Motor neuron (in vitro differentiated cells): Measurements from ENCODE around the gene NEUROD4. TPM values are rescaled to one million over a fixed set of nuclear protein-coding genes. Genes with fewer than 3 reads are reported as not detected.

Source experiments
- ATAC-seq, 8 experiments: fragments of 200-7000 bp; cut with Tn5 transposase; replicated peaks in 6 of 8; 2 replicates each; pipeline ENCODE4 v1.8.0; 2021; ENCODE audit warnings: mild to moderate bottlenecking in 8 of 8, moderate library complexity in 8 of 8
- H3K27ac ChIP-seq, 2 donors: fragments of 250-450 bp; sonication (Bioruptor Pico); 2 replicates each; pipeline ENCODE4 v1.9.0; 2021; ENCODE audit warnings: antibody characterized with exemption in 2 of 2, mild to moderate bottlenecking in 2 of 2, moderate library complexity in 1 of 2
- H3K4me1 ChIP-seq, 2 donors: fragments of 250-450 bp; sonication (Bioruptor Pico); replicated peaks in 1 of 2; 2 replicates each; pipeline ENCODE4 v1.6.1; 2021; ENCODE audit warnings: antibody characterized with exemption in 2 of 2, mild to moderate bottlenecking in 2 of 2, moderate library complexity in 1 of 2
- H3K4me3 ChIP-seq, 5 donors: fragments of 250-450 bp; sonication (Bioruptor Pico); 2 replicates each; pipeline ENCODE4 v1.9.0; 2021; ENCODE audit warnings: antibody characterized with exemption in 5 of 5, mild to moderate bottlenecking in 5 of 5, moderate library complexity in 4 of 5
- WGBS, 10 experiments: fragments of 450-650 bp; shearing (Covaris generic); methylation state at CpG; one replicate each; pipeline ENCODE4 v1.0.0; 2022; 5-methylcytosine and 5-hydroxymethylcytosine counted together
- in situ Hi-C, 9 experiments: fragments of 400-800 bp; cut with MboI; loops; one replicate each; pipeline ENCODE4 v1.15.0; 2021; ENCODE audit warnings: low sequenced_read_pairs in 9 of 9, low pct_unique_long_range_greater_than_20kb in 2 of 9; ENCODE audit not compliant: unreplicated experiment in 9 of 9
- total RNA-seq, 8 experiments: library from RNA; unstranded; fragments of 300-600 nt; gene quantifications; 2 replicates each; pipeline versions ENCODE4 v1.2.3 to v1.2.4, GENCODE V29; 2022

NEUROD4 gene
- total RNA-seq, 8 experiments from 2014 or later: 0.10 to 101 (median 6.9) TPM; not detected in 1

DNA sequence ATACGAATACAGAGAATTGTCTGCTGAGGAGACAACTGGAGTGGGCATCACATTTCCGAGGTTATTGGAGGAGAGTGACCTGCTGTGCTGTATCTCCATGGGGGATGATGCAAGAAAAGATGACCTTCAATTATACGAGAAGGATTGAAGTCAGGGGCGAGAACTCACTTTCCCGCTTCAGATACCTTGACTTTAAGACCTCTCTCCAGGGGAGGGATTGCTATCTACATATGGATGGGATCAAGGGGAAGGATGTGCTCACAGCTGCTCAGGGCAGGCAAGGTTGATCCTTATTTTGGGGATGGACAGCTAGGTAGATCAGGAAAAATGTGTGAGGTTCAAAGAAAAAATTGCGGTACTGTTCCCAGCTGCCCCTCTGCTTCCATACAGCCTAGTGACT is 24.4 kb downstream of the NEUROD4 start:
- Histone ChIP-seq H3K27ac (no peak overlapping the region), H3K4me1 (peaks cover 12 to 13% of the 10 kb centered on the region in 2 donors), H3K4me3 (no peak overlapping the region)
- in situ Hi-C loops: no loop called here
- 7 to 100% (median 83%) methylated on average over 1 to 6 of the region's 6 CpGs; no CpG with 5 or more reads in 1 of the 10 experiments for WGBS, 10 experiments
- ATAC-seq: no peak

DNA sequence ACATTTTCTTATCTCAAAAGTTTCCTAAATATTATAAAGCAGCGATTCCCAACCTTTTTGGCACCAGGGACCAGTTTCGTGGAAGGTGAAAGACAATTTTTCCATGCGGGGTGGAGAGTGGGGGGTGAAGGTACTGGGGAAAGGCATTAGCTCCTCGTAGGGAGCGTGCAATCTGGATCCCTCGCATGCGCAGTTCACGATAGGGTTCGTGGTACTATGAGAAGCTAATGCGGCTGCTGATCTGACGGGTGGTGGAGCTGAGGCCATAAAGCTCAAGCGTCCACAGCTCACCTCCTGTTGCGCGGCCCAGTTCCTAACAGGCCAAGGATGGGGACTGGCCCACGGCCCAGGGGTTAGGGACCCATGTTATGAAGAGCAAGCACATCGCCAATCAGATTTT is 29.9 kb downstream of the NEUROD4 start:
- Histone ChIP-seq H3K27ac (no peak overlapping the region), H3K4me1 (peaks cover 0 to 3% of the 10 kb centered on the region in 2 donors), H3K4me3 (no peak overlapping the region)
- in situ Hi-C loops: loop anchor here in 1 of 9 experiments (25.0 kb wide), 1 partner anchor 287 kb away; no protein-coding TSS in a partner anchor
- no peak for ATAC-seq
- 40 to 94% (median 62%) methylated on average over 1 to 12 of the region's 16 CpGs; no CpG with 5 or more reads in 3 of the 10 experiments for WGBS, 10 experiments

DNA sequence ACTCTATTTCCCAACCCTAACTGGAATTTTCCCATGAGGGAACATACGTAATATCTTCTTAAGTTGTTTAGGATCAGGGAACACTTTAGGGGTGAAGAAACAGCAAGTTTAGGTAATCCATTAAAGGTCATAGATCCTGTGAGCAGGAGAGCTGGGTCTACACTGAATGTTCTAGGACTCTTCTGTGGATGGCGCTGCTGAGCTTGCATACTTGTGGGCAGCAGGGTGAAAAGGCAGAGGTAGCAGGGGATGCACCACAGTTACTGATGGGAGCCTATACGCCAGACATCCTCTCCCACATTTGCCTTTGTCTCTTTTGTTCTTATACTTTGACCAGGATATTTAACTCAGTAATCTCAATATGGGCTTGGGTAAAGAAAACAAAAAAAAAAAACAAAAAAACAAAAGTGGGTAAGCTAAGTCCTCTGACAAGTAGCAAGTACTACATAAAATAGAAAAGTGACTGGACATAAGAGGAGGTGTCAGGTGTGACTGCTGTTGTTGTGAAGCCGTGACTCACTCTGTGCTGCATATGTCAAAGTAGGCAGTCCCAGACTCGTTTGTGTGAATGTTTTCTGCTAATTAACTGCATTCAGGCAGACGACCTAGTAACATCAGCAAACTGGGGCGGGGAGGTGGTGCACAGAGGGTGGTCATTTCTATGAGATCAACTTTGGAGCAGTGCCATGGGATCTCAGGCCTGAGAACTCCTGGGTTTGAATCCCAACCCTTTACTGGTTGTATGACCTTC is 31.6 kb downstream of the NEUROD4 start:
- ATAC-seq: peak in 7 of 8 experiments; percentile 44 to 74 (median 63)
- no peak overlapping the region for H3K4me3 ChIP-seq
- no peak overlapping the region for H3K27ac ChIP-seq
- H3K4me1 ChIP-seq: peaks cover 0 to 3% of the 10 kb centered on the region in 2 donors
- in situ Hi-C loops: loop anchor here in 1 of 9 experiments (25.0 kb wide), 1 partner anchor 289 kb away; no protein-coding TSS in a partner anchor
- 0 to 93% (median 45%) methylated on average over 1 to 5 of the region's 7 CpGs; no CpG with 5 or more reads in 1 of the 10 experiments for WGBS, 10 experiments

DNA sequence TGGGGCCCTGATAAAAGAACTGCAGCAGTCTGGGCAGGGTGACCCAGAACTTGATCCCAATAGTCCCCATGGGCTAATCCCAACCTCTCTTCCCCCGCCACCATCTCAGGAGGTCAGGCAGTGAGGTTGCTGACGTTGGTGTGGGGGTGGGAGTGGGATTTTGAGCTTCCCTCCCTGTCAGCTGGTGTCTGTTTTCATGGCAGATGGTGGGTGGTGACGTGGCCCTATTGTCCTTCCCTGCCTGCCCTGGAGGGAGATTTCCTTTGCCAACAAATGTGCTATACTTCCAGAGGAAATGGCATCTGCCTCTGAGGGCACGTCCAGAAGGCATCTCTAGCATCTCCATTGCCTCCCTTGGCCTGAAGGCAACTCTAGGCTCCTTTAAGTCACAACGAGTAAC is 37.7 kb downstream of the NEUROD4 start:
- 0 to 60% (median 34%) methylated on average over 1 to 4 of the region's 5 CpGs; no CpG with 5 or more reads in 2 of the 10 experiments for WGBS, 10 experiments
- in situ Hi-C loops: loop anchor here in 1 of 9 experiments (25.0 kb wide), 1 partner anchor 295 kb away; no protein-coding TSS in a partner anchor
- peak in 5 of 8 experiments; percentile 61 to 69 (median 66) for ATAC-seq
- Histone ChIP-seq H3K4me3 (no peak overlapping the region), H3K4me1 (peaks cover 16 to 29% of the 10 kb centered on the region in 2 donors), H3K27ac (peak overlapping the region; percentile 76 to 78)

DNA sequence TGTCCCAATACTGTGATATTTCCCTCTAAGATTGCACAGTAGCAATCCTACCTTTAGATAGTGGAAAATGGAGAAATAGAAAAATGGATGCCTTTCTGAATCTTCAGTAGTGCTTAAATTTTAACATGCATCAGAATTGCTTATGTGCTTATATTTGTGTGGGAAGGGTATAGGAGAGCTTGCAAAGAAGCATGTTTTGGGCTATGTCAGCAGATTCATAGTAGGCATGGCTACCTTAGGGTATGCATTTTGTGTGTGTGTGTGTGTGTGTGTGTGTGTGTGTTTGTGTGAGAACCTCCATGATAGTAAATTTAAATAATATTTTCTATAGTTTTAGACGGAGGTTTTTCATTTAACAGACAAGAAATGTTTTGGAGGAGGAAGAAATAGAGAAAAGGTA is 38.3 kb downstream of the NEUROD4 start:
- in situ Hi-C loops: loop anchor here in 1 of 9 experiments (25.0 kb wide), 1 partner anchor 296 kb away; no protein-coding TSS in a partner anchor
- H3K27ac ChIP-seq: peak overlapping the region; percentile 76 to 78
- peaks cover 16 to 29% of the 10 kb centered on the region in 2 donors for H3K4me1 ChIP-seq
- ATAC-seq: no peak
- 0 to 100% (median 42%) methylated on average over 1 of the region's 1 CpG; no CpG with 5 or more reads in 6 of the 10 experiments for WGBS, 10 experiments
- H3K4me3 ChIP-seq: no peak overlapping the region

DNA sequence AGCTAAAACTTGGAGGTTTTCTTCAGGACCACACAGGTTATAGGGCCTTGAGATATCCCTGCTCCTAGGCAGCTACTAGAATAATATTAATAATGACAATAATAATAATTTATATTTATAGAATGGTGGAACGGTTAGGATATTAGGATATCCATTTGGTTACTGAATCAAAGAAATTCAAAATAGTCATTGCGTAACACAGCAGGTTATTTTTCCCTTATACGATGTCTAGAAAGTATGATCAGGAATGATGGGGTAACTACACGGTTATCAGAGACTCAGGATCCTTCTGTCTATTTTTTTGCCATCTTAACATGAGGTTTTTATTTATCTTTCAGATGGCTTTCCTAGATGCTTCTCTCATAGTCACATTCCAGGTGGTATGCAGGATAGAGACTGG is 39.0 kb downstream of the NEUROD4 start:
- no peak overlapping the region for H3K27ac ChIP-seq
- ATAC-seq: no peak
- WGBS, 10 experiments: 8 to 96% (median 89%) methylated on average over 2 to 4 of the region's 4 CpGs
- H3K4me1 ChIP-seq: peaks cover 16 to 29% of the 10 kb centered on the region in 2 donors
- no peak overlapping the region for H3K4me3 ChIP-seq
- in situ Hi-C loops: loop anchor here in 1 of 9 experiments (25.0 kb wide), 1 partner anchor 296 kb away; no protein-coding TSS in a partner anchor

DNA sequence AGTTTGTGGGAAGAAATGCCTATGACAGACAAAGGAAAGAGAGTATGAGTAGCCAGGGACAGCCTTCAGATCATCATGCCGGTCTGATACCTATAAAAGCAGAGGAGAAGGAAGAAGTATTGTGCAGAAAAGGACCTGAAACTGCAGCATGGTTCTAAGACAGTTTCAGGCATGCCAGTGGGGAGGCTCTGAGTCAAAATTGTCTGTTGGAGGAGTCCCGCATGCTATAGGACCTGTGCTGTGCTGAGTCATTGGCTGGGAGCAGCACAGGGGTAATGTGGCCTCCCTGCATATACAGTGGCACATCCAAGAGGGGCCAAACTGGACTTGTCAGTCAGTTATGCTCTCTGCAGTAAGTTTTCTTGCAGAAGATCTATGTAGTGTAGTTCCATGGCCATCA is 40.7 kb downstream of the NEUROD4 start:
- peak in 7 of 8 experiments; percentile 52 to 86 (median 77) for ATAC-seq
- H3K4me1 ChIP-seq: peaks cover 25 to 42% of the 10 kb centered on the region in 2 donors
- in situ Hi-C loops: loop anchor here in 5 of 9 experiments (10.0 to 25.0 kb wide), 3 partner anchors 56 to 298 kb away; no protein-coding TSS in a partner anchor
- 0 to 100% (median 78%) methylated on average over 1 to 2 of the region's 2 CpGs; no CpG with 5 or more reads in 2 of the 10 experiments for WGBS, 10 experiments
- no peak overlapping the region for H3K27ac ChIP-seq
- H3K4me3 ChIP-seq: no peak overlapping the region

DNA sequence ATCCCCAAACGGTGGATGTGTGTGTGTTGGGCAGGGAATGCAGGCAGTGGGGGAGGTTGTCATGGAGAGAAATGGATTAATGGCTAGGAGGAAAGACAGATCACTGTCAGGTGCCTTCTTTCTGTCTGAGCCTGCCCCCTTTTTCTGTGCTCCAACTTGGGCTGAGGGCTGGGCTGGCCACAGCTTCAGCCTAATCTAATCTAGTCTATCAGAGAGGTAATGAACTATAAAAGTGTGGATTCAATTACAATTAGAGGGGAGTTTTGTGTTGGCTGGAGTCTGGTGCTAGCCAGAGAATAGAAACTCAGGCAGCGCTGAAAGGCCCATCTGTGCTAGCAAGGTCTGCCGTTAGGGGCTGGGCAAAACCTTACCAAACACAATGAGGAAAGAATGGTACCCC is 41.2 kb downstream of the NEUROD4 start:
- WGBS, 10 experiments: 0 to 42% (median 16%) methylated on average over 1 to 3 of the region's 3 CpGs; no CpG with 5 or more reads in 2 of the 10 experiments
- ATAC-seq: peak in 5 of 8 experiments; percentile 29 to 58 (median 50)
- in situ Hi-C loops: loop anchor here in 5 of 9 experiments (10.0 to 25.0 kb wide), 3 partner anchors 56 to 299 kb away; no protein-coding TSS in a partner anchor
- Histone ChIP-seq H3K4me3 (no peak overlapping the region), H3K4me1 (peaks cover 31 to 48% of the 10 kb centered on the region in 2 donors), H3K27ac (no peak overlapping the region)

DNA sequence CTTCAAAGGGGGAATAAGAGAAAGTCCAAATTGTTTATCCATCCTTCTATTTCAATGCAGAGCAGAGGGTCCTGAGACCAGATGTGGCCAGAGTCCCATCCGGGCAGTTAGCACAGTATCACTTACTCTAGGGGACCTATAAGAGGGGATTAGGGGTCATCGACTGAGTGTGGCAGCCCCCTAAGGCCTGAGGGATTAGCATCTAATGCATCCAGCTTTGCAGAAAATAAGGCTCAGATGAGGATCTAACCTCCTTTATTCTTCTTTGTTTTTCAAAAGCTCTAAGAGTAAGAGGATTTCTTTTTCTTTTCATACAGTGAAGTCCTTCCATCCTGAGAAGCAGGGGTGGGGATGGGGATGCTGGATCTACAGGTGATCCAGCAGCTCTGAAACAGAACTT is 43.5 kb downstream of the NEUROD4 start:
- H3K4me3 ChIP-seq: no peak overlapping the region
- 0 to 100% (median 49%) methylated on average over 1 to 2 of the region's 2 CpGs; no CpG with 5 or more reads in 4 of the 10 experiments for WGBS, 10 experiments
- no peak overlapping the region for H3K27ac ChIP-seq
- peaks cover 32 to 56% of the 10 kb centered on the region in 2 donors for H3K4me1 ChIP-seq
- in situ Hi-C loops: loop anchor here in 5 of 9 experiments (10.0 to 25.0 kb wide), 3 partner anchors 58 to 301 kb away; no protein-coding TSS in a partner anchor
- ATAC-seq: no peak

DNA sequence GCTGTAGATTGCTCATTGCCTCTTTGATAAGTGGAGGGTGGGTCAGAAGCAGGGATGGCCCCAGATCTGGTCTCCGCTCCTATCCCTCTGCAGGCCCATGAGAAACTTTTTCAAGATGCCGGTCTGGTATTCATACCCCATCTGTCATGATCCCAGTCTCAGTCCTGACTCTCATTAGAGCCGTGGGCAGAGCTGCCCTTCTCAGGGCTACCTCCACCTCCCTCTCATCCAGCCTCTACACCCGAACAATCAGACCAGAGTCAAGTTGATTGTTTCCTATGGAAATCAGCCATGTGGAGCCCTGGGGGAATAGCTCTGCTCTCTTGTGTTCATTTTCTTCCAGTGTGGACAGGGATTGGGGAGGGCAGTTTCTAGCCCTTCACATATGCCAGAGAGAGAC is 45.8 kb downstream of the NEUROD4 start:
- Histone ChIP-seq H3K4me1 (peaks cover 32 to 55% of the 10 kb centered on the region in 2 donors), H3K27ac (no peak overlapping the region), H3K4me3 (no peak overlapping the region)
- in situ Hi-C loops: loop anchor here in 5 of 9 experiments (10.0 to 25.0 kb wide), 3 partner anchors 61 to 303 kb away; no protein-coding TSS in a partner anchor
- ATAC-seq: peak in 3 of 8 experiments; percentile 37 to 60 (median 51)
- WGBS, 10 experiments: 0 to 82% (median 30%) methylated on average over 1 to 3 of the region's 4 CpGs; no CpG with 5 or more reads in 3 of the 10 experiments

DNA sequence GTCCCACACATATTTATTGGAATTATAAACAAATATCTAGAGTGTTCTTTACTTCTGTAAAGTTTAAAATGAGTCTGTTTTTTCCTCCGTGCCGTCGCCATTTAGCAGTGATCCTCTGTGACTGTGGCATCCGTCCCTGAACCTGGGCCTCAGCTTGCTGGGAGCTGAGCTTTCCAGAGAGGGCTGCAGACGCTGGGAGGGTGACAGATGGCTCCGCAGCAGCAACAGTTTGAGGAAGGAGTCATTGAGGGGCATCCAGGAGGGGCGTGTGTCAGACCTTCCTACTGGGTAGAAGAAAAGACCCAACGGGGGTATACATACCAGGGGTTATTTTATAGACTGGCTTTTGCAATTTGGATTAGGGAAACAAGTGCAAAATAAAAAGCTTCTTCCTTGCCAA is 47.9 kb downstream of the NEUROD4 start:
- H3K27ac ChIP-seq: peak overlapping the region in 1 of 2 donors; percentile 24
- ATAC-seq: peak in 5 of 8 experiments; percentile 30 to 62 (median 54)
- in situ Hi-C loops: loop anchor here in 5 of 9 experiments (10.0 to 25.0 kb wide), 3 partner anchors 63 to 305 kb away; no protein-coding TSS in a partner anchor
- no peak overlapping the region for H3K4me3 ChIP-seq
- H3K4me1 ChIP-seq: peaks cover 24 to 38% of the 10 kb centered on the region in 2 donors
- WGBS, 10 experiments: 12 to 82% (median 35%) methylated on average over 1 to 7 of the region's 8 CpGs; no CpG with 5 or more reads in 4 of the 10 experiments

DNA sequence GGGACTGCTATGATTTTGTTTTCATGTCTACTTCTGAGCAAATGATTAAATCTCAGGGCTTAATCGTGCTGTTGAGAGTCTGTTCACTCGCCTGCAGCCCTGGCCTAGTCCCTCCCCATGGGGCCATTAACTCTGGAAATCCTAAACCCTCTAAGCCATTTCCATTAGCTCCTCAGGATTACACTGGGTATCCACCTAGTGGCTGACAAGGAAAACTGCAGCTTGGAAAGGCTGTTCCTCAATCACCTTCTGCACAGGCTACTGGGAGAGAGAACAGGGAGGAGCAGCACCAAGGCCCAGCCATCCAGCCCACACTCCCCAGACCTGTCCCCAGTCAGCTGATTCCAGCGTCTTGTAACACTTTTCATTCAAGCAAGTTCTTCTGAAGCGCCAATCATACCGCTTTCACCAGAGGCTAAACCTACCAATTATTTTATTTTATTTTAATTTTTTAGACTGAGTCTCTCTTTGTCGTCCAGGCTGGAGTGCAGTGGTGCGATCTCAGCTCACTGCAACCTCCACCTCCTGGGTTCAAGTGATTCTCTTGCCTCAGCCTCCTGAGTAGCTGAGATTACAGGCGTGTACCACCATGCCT is 48.7 kb downstream of the NEUROD4 start:
- peaks cover 24 to 38% of the 10 kb centered on the region in 2 donors for H3K4me1 ChIP-seq
- H3K27ac ChIP-seq: no peak overlapping the region
- H3K4me3 ChIP-seq: no peak overlapping the region
- in situ Hi-C loops: loop anchor here in 5 of 9 experiments (10.0 to 25.0 kb wide), 3 partner anchors 64 to 306 kb away; no protein-coding TSS in a partner anchor
- ATAC-seq: peak; percentile 76 to 98 (median 87)
- WGBS, 10 experiments: 8 to 80% (median 63%) methylated on average over 3 to 8 of the region's 8 CpGs; no CpG with 5 or more reads in 4 of the 10 experiments
